DND-41 (cell line): Measurements from ENCODE around the gene MALRD1.

Experiments
- ATAC-seq: fragments of 200-7000 bp; cut with Tn5 transposase; 3 replicates; pipeline ENCODE4 v1.9.1; 2021; ENCODE audit warnings: low read depth; ENCODE audit not compliant: insufficient read depth
- DNase-seq: peaks from one replicate; pipeline ENCODE4 v3.0.0-alpha.2; 2020
- H2AFZ ChIP-seq: 2 replicates; pipeline ENCODE4 v1.6.0; 2012; ENCODE audit warnings: low read depth, low read length
- H3K27ac ChIP-seq: 2 replicates; pipeline ENCODE4 v1.5.1; 2012; ENCODE audit warnings: low read length, inconsistent platforms
- H3K27me3 ChIP-seq: fragments of 200-600 bp; sonication (generic); 2 replicates; pipeline ENCODE4 v1.6.0; 2012; ENCODE audit warnings: low read length, mild to moderate bottlenecking, inconsistent platforms; ENCODE audit not compliant: insufficient read depth, poor library complexity
- H3K36me3 ChIP-seq: 2 replicates; pipeline ENCODE4 v1.5.1; 2012; ENCODE audit warnings: low read length, inconsistent platforms; ENCODE audit not compliant: insufficient read depth
- H3K4me1 ChIP-seq: 2 replicates; pipeline ENCODE4 v1.5.1; 2012; ENCODE audit warnings: mild to moderate bottlenecking, low read length; ENCODE audit not compliant: insufficient read depth
- H3K4me2 ChIP-seq: 2 replicates; pipeline ENCODE4 v1.6.0; 2012; ENCODE audit warnings: mild to moderate bottlenecking, moderate library complexity, low read length, inconsistent platforms; ENCODE audit not compliant: insufficient read depth
- H3K4me3 ChIP-seq, 2 experiments: fragments of 200-600 bp in 1 of 2; shearing (Covaris generic) in 1 of 2; 2 replicates each; pipeline ENCODE4 v1.5.1; 2012 to 2016; ENCODE audit warnings: inconsistent platforms in 2 of 2, low read length in 2 of 2, mild to moderate bottlenecking in 2 of 2, low read depth in 1 of 2, moderate library complexity in 1 of 2
- H3K79me2 ChIP-seq: 2 replicates; pipeline ENCODE4 v1.6.0; 2012; ENCODE audit warnings: low read length, inconsistent platforms; ENCODE audit not compliant: insufficient read depth
- H3K9ac ChIP-seq: 2 replicates; pipeline ENCODE4 v1.6.0; 2012; ENCODE audit warnings: low read depth, mild to moderate bottlenecking, inconsistent platforms, low read length, moderate library complexity
- H3K9me3 ChIP-seq: 2 replicates; pipeline ENCODE4 v1.5.1; 2012; ENCODE audit warnings: low read length, moderate library complexity, mild to moderate bottlenecking, inconsistent platforms; ENCODE audit not compliant: insufficient read depth, severe bottlenecking
- H4K20me1 ChIP-seq: 2 replicates; pipeline ENCODE4 v1.6.0; 2012; ENCODE audit warnings: low read length; ENCODE audit not compliant: insufficient read depth
- CTCF ChIP-seq: IDR thresholded peaks from 2 replicates; pipeline ENCODE4 v1.5.1; 2012; ENCODE audit warnings: borderline replicate concordance, low read length, moderate library complexity, mild to moderate bottlenecking; ENCODE audit not compliant: poor library complexity, severe bottlenecking; ENCODE audit errors: extremely low read depth
- EZH2 ChIP-seq: IDR thresholded peaks from 3 replicates; pipeline ENCODE4 v1.6.1; 2012; ENCODE audit warnings: borderline replicate concordance, low read depth, mild to moderate bottlenecking, moderate library complexity, low read length, inconsistent platforms; ENCODE audit not compliant: severe bottlenecking

Gene MALRD1

GRCh38 chr10:19546224-19546623, 497.6 kb downstream of the MALRD1 start:
- TF ChIP-seq CTCF (no peak), EZH2 (no peak)
- ATAC-seq = no peak
- no peaks in the 10 kb centered on the region for H3K9me3 ChIP-seq

GRCh38 chr10:19549503-19549902, 500.9 kb downstream of the MALRD1 start:
- Histone ChIP-seq H3K9me3 (no peaks in the 10 kb centered on the region), H2AFZ (no peak overlapping the region), H3K27me3 (no peaks in the 10 kb centered on the region), H4K20me1 (no peaks in the 10 kb centered on the region), H3K4me3 (no peak overlapping the region), H3K4me1 (no peaks in the 10 kb centered on the region), H3K27ac (no peak overlapping the region), H3K79me2 (no peaks in the 10 kb centered on the region), H3K9ac (no peak overlapping the region), H3K36me3 (no peaks in the 10 kb centered on the region), H3K4me2 (no peak overlapping the region)
- ATAC-seq (no peak), DNase-seq (no peak)
- TF ChIP-seq EZH2 (no peak), CTCF (no peak)

More at GRCh38 chr10:19546224-19546623, 497.6 kb downstream of the MALRD1 start:
- no peaks in the 10 kb centered on the region for H3K27me3 ChIP-seq
- no peak overlapping the region for H3K9ac ChIP-seq
- no peak overlapping the region for H2AFZ ChIP-seq
- H3K4me1 ChIP-seq = no peaks in the 10 kb centered on the region
- no peaks in the 10 kb centered on the region for H4K20me1 ChIP-seq
- no peaks in the 10 kb centered on the region for H3K36me3 ChIP-seq
- no peak overlapping the region for H3K4me2 ChIP-seq
- no peak overlapping the region for H3K27ac ChIP-seq
- no peak overlapping the region for H3K4me3 ChIP-seq
- no peak for DNase-seq
- H3K79me2 ChIP-seq = no peaks in the 10 kb centered on the region

- H3K9me3 ChIP-seq = no peaks in the 10 kb centered on the region
- H3K79me2 ChIP-seq = no peaks in the 10 kb centered on the region
- H4K20me1 ChIP-seq = no peaks in the 10 kb centered on the region
- H3K27ac ChIP-seq = no peak overlapping the region
- no peak overlapping the region for H2AFZ ChIP-seq
- no peaks in the 10 kb centered on the region for H3K27me3 ChIP-seq
- no peak overlapping the region for H3K4me3 ChIP-seq
- no peak for TF ChIP-seq CTCF
- TF ChIP-seq EZH2 = no peak
- no peak overlapping the region for H3K4me2 ChIP-seq
- DNase-seq = no peak
- ATAC-seq = no peak
- no peak overlapping the region for H3K9ac ChIP-seq
- no peaks in the 10 kb centered on the region for H3K4me1 ChIP-seq
- no peaks in the 10 kb centered on the region for H3K36me3 ChIP-seq
Observed at GRCh38 chr10:19556666-19557065, 508.1 kb downstream of the MALRD1 start.

GRCh38 chr10:19561181-19561580, 512.6 kb downstream of the MALRD1 start:
- Histone ChIP-seq H3K4me1 (no peaks in the 10 kb centered on the region), H3K4me2 (no peak overlapping the region), H3K9ac (no peak overlapping the region), H3K27ac (no peak overlapping the region), H2AFZ (no peak overlapping the region), H3K9me3 (no peaks in the 10 kb centered on the region), H4K20me1 (no peaks in the 10 kb centered on the region), H3K79me2 (no peaks in the 10 kb centered on the region), H3K36me3 (no peaks in the 10 kb centered on the region), H3K27me3 (no peaks in the 10 kb centered on the region), H3K4me3 (no peak overlapping the region)
- ATAC-seq (no peak), DNase-seq (no peak)
- TF ChIP-seq EZH2 (no peak), CTCF (no peak)
